ENCODE measurements around the gene GPRC5B.
A peak's percentile ranks its signal among the peaks of the same experiment; 100 is the strongest.

Gene GPRC5B, protein sequence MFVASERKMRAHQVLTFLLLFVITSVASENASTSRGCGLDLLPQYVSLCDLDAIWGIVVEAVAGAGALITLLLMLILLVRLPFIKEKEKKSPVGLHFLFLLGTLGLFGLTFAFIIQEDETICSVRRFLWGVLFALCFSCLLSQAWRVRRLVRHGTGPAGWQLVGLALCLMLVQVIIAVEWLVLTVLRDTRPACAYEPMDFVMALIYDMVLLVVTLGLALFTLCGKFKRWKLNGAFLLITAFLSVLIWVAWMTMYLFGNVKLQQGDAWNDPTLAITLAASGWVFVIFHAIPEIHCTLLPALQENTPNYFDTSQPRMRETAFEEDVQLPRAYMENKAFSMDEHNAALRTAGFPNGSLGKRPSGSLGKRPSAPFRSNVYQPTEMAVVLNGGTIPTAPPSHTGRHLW

DNA sequence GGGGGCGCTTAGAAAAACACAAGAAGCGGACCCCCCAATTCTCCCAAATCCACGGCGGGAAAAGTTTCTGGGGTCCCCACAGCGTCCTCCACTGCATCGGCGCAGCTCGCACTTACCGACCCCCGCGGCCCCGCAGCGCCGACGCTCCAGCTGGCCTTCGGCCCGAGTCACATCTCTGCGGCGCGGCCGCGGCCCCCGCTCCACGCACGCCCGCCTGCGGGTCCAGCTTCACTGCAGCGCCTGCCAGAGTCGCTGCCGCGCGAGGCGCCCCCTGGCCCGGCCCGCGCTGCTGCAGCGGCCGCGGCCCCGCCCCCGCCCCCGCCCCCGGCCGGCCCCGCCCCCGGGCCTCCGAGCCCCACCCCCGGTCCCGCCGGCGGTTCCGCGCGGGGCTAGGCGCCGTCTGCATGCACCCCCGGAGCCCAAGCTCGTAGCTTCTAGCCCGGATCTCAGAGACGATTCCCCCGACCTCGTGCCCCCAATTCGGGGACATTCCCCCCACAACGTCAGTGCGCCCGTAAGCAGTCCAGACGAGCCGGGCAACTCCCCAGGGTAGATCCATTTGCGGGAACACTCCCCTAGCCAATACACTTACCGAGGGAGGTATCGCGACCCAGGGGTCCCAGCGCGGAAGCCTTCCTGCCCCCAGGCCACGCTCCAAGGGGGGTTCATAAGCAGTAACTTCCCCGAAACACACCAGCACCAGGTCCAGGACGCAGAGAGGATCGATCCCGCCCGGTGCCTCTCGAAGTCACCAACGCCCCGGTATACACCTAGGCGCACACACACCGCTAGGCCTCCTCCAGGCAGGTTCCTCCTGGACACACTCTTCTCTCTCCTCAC lies at the start of gene GPRC5B:
Gene GPRC5B, minus strand, starts transcription at position 238 of the 840 bp plus-strand sequence. CDS start 12,003 bp downstream, outside the sequence.
- no peak for FAIRE-seq
- peak; percentile 55 for DNase-seq (ENCODE audit: insufficient read length, low spot score)

DNA sequence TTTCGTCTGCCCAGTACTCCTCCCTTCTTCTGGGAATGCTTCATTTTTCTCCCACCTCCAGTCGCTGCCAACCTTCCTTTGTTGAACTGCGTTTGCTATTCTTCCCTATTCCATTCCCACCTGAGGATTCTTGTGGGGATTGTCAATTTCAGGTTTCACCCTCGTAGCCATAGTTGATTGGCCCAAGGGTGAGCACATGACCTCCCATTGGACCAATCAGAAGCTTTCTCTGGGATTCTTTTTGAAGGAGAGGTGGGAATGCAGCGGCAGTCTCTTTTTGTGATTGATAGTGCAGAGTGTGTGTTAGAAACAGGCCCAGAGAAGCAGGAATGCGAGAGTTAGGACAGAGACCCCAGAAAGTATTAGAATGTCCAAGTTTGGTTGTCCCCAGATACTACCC lies 49.1 kb upstream of the GPRC5B start:
- DNase-seq (ENCODE audit: insufficient read length, low spot score) (no peak), FAIRE-seq (no peak)

DNA sequence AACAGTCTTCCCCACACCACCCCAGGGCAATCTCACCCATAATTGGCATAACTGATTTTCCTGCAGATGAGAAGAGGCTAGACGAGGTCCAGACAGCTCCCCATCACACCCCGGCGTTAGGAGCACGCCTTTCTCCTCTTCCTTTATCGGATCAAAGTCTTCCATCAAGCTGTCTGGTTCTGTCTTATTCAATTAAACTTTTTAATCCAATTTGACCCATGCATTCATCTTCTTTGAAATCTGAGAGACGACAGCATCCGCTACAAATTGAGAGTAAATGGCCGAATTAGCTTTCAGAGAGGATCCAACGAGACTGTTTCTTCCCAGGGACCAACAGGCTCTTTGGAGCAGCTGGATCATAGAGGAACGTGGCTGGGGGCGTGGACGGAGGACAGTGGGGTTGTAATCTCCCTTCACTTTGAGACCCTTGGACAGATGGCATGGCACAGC lies 44.4 kb upstream of the GPRC5B start:
- FAIRE-seq (no peak), DNase-seq (ENCODE audit: insufficient read length, low spot score) (no peak)

DNA sequence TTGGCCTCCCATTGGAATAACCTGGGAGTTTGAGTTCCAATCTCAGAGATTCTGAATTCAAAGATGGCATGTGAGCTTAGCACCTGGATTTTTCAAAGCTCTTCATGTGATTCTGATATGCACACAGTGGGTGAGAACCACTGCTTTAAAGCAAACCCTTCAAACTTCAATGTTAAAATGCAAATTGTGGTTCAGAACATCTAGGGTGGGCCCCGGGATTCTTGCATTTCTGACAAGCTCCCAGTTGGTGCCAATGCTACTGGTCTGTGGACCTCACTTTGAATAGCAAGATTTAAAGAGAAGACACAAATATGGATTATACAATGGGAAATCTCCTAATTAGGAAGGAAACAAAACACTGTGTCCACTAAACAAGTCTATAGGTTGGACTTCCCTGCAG lies 43.8 kb upstream of the GPRC5B start:
- DNase-seq (ENCODE audit: insufficient read length, low spot score) (no peak), FAIRE-seq (no peak)

DNA sequence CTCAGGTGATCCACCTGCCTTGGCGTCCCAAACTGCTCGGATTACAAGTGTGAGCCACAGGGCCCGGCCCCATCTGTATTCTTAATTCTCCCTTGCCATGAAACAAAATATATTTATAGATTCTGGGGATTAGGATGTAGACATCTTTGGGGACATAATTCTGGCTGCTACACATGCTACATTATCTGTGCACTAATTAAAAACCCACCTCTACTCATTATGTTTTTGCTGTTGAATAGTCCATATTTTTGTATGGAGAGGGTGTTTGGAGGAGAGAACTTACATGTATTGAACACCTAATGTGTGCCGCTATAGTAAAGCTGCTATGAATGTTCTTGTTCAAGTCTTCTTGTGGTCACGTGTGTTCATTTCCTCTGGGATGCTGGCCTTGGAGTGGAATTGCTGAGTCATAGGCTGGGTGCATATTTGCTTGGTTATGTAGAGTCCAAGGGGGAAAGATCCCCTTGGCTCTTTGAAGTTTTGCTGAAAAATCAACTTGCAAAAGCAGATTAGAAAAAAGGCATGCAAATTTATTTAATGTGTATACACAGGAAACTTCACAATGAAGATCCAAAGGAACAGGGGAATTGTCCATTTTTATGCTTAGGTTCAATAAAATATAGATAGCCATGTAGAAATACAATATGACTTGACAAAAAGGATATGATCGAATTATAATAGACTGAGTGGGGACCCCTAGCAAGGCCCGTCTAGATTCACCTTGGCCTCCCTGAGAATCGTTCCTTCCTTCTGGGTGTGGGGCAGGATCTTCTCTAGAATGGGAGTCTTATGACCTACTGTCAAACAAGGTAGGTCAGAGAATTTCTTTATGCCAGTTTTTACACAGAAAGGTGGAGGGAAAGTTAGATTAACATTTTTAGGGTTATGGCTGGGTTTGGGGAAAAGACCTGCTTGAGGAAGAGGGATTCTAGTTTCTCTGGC lies 42.1 kb upstream of the GPRC5B start:
- FAIRE-seq: no peak

DNA sequence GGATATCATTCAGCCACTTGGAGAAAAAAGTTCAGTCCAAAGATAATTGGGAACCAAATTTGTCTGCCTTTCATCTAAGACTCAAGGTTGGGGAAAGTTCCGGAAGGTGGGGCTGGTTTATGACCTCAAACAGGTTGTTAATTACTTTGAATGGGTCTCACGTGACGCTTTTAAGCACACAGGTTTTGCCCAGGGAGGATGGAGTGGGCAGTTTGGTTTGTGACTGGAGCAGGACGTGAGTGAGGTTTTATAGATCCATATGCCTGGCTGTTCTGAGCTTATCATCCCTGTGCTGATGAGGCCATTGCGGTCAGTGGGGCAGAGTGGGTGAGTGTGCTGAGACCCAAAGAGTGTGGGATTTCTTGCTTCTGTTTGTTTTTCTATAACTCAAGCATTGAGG lies 38.7 kb upstream of the GPRC5B start:
- FAIRE-seq (no peak), DNase-seq (ENCODE audit: insufficient read length, low spot score) (no peak)

More for the DNA sequence above, 42.1 kb upstream of the GPRC5B start:
- DNase-seq (ENCODE audit: insufficient read length, low spot score): no peak

DNA sequence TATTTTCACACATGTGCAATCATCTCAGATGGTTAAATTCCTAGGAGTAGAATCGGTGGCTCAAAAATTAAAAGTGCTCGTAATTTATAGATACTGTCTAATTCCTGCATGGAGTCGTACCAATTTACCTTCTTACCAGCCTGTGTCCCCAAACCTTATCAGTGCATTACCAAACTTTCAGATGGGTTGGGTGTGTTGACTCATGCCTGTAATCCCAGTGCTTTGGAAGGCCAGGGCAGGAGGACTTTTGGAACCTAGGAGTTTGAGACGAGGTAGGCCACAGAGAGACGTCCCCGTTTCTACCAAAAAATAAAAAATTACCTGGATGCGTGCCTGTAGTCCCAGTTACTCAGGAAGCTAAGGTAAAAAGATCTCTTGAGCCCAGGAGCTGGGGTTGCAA lies 34.5 kb upstream of the GPRC5B start:
- FAIRE-seq (no peak), DNase-seq (ENCODE audit: insufficient read length, low spot score) (no peak)

DNA sequence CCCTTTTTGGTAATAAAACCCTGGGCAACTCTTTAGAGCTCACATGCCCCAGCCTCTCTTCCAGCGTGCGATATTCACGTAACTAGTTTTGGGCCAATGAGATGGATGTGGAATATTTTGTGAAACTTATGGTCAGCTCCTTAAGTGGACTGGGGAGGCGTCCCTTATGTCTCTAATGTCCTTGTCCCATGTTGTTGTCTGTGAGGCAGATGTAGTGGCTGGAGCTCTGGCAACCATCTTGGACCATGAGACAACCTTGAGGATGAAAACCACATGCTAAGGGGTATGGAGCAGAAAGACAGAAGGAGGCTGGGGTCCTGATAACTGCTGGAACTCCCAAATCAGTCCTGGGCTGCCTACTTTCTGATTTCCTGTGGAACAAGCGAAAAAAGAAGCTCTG lies 31.4 kb upstream of the GPRC5B start:
- DNase-seq (ENCODE audit: insufficient read length, low spot score): no peak
- no peak for FAIRE-seq

DNA sequence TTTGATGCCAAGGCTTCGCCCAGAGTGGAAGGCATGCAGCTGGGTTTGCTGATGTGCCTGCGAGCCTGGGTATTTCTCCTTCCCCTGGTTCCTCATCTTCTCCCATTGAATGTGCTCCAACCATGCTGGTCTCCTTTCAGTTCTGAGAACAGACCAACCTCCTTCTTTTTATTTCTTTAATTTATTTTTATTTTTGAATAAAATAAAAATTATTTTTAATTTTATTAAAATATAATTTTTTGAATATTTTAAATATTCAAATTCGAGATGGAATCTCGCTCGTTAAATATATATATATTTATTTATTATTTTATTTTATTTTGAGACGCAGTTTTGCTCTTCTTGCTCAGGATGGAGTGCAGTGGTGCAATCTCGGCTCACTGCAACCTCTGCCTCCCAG lies 30.2 kb upstream of the GPRC5B start:
- FAIRE-seq: no peak
- no peak for DNase-seq (ENCODE audit: insufficient read length, low spot score)

DNA sequence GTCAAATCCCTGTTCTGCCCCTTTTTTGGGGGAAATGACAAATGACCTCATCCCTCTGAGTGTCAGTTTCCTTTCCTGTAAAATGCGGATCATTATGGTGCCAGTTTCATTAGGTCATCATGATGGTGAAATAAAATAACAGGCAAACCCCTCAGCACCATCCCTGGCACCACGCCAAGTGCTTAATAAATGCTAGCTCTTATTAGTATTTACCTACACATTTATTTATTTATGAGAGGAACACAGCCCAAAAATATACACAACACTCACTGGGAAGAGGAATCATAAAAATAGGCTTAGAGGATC lies 28.6 kb upstream of the GPRC5B start:
- FAIRE-seq: no peak
- DNase-seq (ENCODE audit: insufficient read length, low spot score): no peak

DNA sequence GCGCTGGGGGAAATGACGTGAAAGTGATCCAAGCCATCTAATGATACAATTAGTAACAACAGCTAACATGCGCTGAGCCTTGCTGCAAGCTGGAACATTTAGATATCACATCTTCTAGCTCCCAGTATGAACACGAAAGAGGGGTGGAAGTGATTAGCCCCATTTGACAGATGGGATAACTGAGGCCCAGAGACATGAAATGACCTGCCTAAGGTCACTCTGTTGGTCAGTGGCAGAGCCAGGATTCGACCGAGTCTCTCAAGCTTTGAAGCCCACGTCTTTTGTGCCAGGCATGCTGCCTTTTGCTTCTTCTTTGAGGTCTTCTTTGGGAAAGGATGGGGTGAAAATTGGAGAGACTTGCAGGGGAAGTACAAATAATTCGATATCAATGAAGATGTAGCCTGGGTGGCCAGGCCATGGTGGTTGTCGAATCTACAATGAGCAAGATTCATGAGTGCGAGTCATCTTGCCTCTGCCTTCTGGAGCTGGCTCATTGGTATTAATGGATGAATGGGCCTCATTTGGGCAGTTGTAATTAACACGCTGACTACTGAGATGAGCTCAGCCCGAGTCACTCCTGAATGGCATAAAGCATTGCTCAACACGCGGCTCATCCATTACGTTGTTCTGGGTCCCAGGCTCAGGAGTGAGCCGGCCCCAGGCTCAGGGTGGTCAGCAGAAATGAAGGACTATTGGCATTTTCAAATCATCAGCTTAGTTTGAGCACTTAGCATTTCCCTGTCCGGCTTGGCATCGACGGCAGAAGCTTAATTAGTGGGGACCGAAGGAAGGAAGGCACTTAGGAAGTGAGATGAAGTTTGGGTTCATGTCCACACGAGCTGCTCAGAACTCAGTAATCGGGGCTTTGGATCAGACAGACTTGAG lies 28.0 kb upstream of the GPRC5B start:
- DNase-seq (ENCODE audit: insufficient read length, low spot score): no peak
- no peak for FAIRE-seq

DNA sequence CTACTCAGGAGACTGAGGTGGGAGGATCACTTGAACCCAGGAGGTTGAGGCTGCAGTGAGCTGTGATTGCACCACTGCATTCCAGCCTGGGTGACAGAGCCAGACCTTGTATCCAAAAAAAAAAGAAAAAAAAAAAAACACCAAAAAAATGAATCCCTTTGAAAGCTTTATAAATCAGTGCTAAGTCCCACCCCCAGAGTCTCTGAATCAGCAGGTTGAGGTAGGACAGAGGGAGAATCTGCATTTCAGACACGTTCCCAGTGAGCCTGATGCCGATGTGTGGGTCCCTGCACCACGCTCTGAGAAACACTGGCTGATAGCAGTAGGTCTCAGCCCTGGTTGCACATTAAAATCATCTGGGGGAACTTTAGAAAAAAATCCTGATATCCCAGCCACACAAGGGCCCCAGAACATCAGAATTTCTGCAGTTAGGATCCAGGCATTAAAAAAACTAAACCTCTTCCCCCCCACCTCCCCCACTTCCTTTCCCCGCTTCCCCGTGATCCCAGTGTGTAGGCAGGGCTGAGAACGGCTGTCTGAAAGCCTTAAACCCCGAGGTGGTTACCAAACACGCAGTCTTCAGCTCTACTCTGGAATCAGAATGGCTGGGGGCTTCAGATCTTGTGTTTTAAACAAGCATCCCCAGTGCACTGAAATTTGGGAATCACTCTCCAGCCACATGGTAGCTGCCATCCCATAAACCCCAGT lies 27.3 kb upstream of the GPRC5B start:
- FAIRE-seq (no peak), DNase-seq (ENCODE audit: insufficient read length, low spot score) (no peak)

DNA sequence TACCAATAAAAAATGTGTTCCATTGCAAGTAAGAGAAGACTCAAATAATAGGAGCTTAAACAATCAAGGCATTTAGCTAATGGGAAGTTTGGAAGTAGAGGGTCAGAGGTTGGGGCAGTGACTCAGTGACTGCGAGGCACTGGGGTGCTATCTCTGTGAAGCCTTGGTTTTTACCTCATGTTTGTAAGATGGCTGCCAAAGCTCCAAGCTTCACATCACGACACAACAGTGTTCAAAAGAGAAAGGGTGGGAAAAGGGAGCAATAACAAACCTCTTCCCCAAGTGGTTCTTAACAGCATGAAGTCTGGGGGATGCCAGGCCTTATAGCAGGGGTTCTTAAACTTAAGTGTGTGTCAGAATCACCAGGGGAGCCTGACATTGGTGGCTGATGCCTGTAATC lies 26.6 kb upstream of the GPRC5B start:
- DNase-seq (ENCODE audit: insufficient read length, low spot score) (no peak), FAIRE-seq (no peak)

DNA sequence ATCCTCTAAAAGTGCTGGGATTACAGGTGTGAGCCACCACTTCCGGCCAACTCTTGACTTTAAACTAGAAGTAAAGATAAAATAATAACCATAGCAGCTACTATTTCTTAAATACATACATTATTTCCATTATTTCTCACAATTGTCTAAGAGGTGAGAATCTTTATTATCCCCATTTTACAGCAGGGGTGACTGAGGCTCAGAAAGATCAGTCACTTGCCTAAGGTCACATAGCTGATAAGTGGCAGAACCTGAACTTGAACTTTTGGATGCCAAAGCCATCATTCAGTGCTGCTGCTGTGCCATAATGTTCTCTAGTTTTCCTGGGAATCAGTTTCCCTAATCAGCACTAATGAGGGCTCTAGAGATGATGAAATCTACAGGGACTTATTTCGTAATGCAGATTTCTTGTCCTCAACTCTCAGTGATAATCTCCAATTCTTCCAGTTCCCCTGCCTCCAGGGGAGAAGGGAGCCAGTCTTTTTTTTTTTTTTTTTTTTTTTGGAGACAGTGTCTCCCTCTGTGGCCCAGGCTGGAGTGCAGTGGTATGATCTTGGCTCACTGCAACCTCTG lies 25.2 kb upstream of the GPRC5B start:
- no peak for DNase-seq (ENCODE audit: insufficient read length, low spot score)
- FAIRE-seq: no peak

DNA sequence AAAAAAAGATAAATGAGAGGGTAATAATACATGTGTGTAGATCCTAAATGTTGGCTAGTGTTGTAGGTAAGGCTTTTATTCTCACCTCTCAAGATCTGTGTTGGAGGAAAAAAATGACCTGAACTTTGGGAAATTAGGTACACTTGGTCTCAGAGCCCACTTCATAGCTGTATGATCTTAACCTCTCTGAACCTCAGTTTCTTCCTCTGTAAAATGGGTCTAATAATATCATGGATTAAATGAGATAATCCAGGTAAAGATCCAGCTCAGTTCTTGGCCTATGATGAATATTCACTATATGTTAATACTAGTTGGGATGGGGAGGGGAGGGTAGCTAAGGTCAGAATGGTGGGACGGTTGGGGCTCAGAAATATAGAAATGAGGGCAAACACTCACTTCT lies 24.3 kb upstream of the GPRC5B start:
- FAIRE-seq (no peak), DNase-seq (ENCODE audit: insufficient read length, low spot score) (no peak)

DNA sequence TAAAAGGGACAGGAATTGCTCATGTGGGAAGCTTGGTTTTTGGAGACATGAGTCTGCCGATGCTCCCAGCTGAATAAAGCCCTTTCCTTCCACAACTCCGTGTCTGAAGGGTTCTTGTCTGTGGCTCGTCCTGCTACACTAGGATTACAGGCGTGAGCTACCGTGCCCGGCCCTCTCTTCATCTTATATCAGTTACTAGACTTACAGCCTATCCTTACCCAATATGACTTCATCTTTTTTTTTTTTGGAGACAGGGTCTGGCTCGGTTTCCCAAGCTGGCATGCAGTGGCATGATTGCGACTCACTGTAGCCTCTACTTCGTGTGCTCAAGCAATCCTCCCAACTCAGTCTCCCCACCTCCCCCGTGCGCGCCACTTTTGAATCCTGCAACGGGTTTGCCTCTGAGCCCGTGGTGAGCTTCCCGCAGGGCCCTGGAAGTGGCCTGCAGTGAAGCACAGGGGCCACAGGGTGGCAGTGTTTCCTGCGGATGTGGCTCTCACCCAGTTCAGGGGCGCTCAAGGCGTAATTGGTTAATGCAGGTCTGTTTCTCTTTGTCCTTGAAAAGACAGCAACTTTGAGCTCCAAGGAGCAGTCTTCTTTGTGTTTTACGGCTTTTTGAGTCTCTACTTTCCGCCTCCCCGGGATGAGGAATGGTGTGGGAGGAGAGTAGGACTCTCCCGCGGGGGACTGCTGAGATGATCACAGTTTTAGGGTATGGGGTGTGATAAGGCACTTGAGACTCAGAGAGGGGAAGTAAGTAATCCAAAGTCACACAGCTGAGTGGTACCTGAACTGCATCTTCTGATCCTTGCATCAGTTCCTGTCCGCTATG lies 22.7 kb upstream of the GPRC5B start:
- DNase-seq (ENCODE audit: insufficient read length, low spot score) (peak; percentile 72), FAIRE-seq (no peak)

DNA sequence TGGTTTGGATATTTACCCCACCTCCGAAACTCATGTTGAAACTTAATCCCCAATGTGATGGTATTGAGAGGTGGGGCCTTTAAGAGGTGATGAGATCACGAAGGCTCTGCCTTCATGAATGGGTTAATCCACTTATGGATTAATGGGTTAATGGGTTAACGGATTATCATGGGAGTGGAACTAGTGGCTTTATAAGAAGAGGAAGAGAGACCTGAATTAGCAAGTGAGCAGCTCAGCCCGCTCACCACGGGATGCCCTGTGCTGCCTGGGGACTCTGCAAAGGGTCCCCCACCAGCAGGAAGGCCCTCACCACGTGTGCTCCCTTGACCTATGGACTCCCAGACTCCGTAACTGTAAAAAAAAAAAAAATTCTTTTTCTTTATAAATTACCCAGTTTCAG lies 16.5 kb upstream of the GPRC5B start:
- no peak for FAIRE-seq
- no peak for DNase-seq (ENCODE audit: insufficient read length, low spot score)

DNA sequence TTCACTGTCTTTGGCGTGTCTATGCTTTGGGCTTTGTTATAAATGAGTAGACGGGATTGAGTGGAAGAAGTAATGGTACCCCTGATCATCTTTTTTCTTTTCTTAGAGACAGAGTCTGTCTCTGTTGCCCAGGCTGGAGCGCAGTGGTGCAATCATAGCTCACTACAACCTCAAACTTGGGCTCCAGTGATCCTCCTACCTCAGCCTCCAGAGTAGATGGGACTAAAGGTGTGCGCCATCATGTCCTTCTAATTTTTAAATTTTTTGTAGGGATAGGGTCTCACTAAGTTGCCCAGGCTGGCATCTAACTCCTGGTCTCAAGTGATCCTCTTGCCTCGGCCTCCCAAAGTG lies 14.9 kb upstream of the GPRC5B start:
- FAIRE-seq (no peak), DNase-seq (ENCODE audit: insufficient read length, low spot score) (no peak)
